ENCODE results near the gene CHD6.

The CHD6 gene

GRCh38 chr20:41553142-41553879 is 64.9 kb downstream of the CHD6 start:
- no peak for TF ChIP-seq CTCF (IDR thresholded peaks at IDR 0.05)
- Histone ChIP-seq H3K27ac (no peak overlapping the region), H3K27me3 (ENCODE audit: control insufficient read depth, insufficient read depth, low read length) (no peaks in the 10 kb centered on the region), H3K36me3 (ENCODE audit: control insufficient read depth, insufficient read depth, low read length) (no peaks in the 10 kb centered on the region), H3K79me2 (peaks cover 26% of the 10 kb centered on the region), H3K4me2 (ENCODE audit: low read length) (no peak overlapping the region), H3K9me3 (ENCODE audit: control insufficient read depth, low read length) (no peaks in the 10 kb centered on the region), H3K9ac (no peak overlapping the region), H3K4me1 (peaks cover 10% of the 10 kb centered on the region), H3K4me3 (ENCODE audit: low read depth, low read length) (no peak overlapping the region), H2AFZ (no peak overlapping the region)

GRCh38 chr20:41552295-41553068 is 65.7 kb downstream of the CHD6 start:
- no peaks in the 10 kb centered on the region for H3K36me3 ChIP-seq (ENCODE audit: control insufficient read depth, insufficient read depth, low read length)
- no peak for TF ChIP-seq CTCF (IDR thresholded peaks at IDR 0.05)
- peaks cover 27% of the 10 kb centered on the region for H3K79me2 ChIP-seq
- H3K4me2 ChIP-seq (ENCODE audit: low read length): no peak overlapping the region
- no peaks in the 10 kb centered on the region for H3K9me3 ChIP-seq (ENCODE audit: control insufficient read depth, low read length)
- no peaks in the 10 kb centered on the region for H3K27me3 ChIP-seq (ENCODE audit: control insufficient read depth, insufficient read depth, low read length)
- H3K27ac ChIP-seq: no peak overlapping the region
- no peak overlapping the region for H3K9ac ChIP-seq
- H3K4me1 ChIP-seq: peaks cover 6% of the 10 kb centered on the region
- H2AFZ ChIP-seq: no peak overlapping the region
- no peak overlapping the region for H3K4me3 ChIP-seq (ENCODE audit: low read depth, low read length)

- Histone ChIP-seq H3K27ac (no peak overlapping the region), H3K9ac (no peak overlapping the region), H2AFZ (no peak overlapping the region), H3K79me2 (peaks cover 21% of the 10 kb centered on the region), H3K4me1 (peaks cover 6% of the 10 kb centered on the region), H3K4me2 (ENCODE audit: low read length) (no peak overlapping the region), H3K4me3 (ENCODE audit: low read depth, low read length) (no peak overlapping the region), H3K36me3 (ENCODE audit: control insufficient read depth, insufficient read depth, low read length) (no peaks in the 10 kb centered on the region), H3K27me3 (ENCODE audit: control insufficient read depth, insufficient read depth, low read length) (no peaks in the 10 kb centered on the region), H3K9me3 (ENCODE audit: control insufficient read depth, low read length) (no peaks in the 10 kb centered on the region)
- TF ChIP-seq CTCF (IDR thresholded peaks at IDR 0.05): no peak
These were observed 67.0 kb downstream of the CHD6 start for GRCh38 chr20:41551011-41551705.

GRCh38 chr20:41547221-41547620 is 71.0 kb downstream of the CHD6 start:
- Histone ChIP-seq H3K27me3 (ENCODE audit: control insufficient read depth, insufficient read depth, low read length) (no peaks in the 10 kb centered on the region), H3K9ac (no peak overlapping the region), H3K79me2 (peaks cover 33% of the 10 kb centered on the region), H3K4me2 (ENCODE audit: low read length) (no peak overlapping the region), H3K36me3 (ENCODE audit: control insufficient read depth, insufficient read depth, low read length) (no peaks in the 10 kb centered on the region), H3K4me1 (peaks cover 6% of the 10 kb centered on the region), H2AFZ (no peak overlapping the region), H3K9me3 (ENCODE audit: control insufficient read depth, low read length) (no peaks in the 10 kb centered on the region), H3K27ac (no peak overlapping the region), H3K4me3 (ENCODE audit: low read depth, low read length) (no peak overlapping the region)
- TF ChIP-seq CTCF (IDR thresholded peaks at IDR 0.05): no peak

All from parathyroid adenoma (tissue), 2 donors.